ENCODE results near the gene LRRC74B. TPM values are rescaled to one million over a fixed set of nuclear protein-coding genes. Genes with fewer than 3 reads are reported as not detected.

Gene LRRC74B
- total RNA-seq, 2 donors from 2014 or later = not detected

DNA sequence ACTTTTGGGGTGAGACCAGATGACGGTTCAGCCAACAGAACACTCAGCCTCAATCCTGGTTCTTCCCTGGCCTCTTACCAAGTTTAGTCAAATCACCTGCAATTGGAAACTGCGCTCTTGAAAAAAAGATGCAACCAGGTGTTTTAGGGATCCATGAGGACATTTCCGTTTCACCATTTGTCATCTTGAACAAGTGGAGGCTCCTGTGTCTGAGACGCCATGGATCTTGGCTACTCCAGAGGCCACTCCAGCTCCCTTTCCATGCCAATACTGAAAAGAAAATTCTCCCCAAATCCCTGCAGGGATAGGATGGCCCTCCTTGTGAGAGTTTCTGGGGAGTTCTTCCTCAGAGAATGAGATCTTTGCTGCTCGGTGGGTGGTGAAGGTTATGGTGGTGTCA lies 27.7 kb downstream of the LRRC74B start:
- Histone ChIP-seq H3K27me3 (no peaks in the 10 kb centered on the region), H3K4me3 (no peak overlapping the region), H3K9me3 (no peaks in the 10 kb centered on the region), H3K36me3 (no peaks in the 10 kb centered on the region), H3K4me1 (no peaks in the 10 kb centered on the region), H3K27ac (no peak overlapping the region)
- TF ChIP-seq CTCF (IDR thresholded peaks at IDR 0.05) = no peak
- DNase-seq (ENCODE audit: low spot score) = no peak

GRCh38 chr22:21074102-21074715 lies 28.5 kb downstream of the LRRC74B start:
- no peak for TF ChIP-seq CTCF (IDR thresholded peaks at IDR 0.05)
- Histone ChIP-seq H3K27ac (no peak overlapping the region), H3K4me1 (no peaks in the 10 kb centered on the region), H3K36me3 (no peaks in the 10 kb centered on the region), H3K4me3 (no peak overlapping the region), H3K27me3 (no peaks in the 10 kb centered on the region), H3K9me3 (no peaks in the 10 kb centered on the region)
- DNase-seq (ENCODE audit: low spot score) = no peak

DNA sequence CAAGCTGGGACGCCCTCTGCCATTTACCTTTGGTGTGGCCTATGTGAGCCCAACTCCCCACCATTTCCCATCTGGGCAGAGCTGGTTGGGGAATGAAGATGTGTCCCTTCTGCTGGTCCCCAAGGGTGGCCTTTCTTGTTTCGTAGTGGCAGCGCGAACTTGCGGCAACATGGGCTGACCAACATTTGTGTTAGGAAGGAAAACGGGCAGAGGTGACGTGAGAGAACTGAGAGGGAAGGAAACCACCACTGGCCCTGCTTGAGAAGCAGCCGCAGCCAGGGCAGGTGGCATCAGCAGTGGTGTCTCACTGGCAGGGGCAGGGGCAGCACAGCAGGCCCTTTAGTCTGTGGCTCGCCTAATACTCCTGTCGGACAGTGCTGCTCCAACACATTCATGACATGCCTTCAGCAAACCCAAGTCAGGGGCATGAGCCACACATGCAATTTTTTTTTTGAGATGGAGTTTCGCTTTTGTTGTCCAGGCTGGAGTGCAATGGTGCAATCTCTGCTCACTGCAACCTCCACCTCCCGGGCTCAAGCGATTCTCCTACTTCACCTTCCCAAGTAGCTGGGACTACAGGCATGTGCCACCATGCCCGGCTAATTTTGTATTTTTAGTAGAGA lies 29.9 kb downstream of the LRRC74B start:
- H3K27me3 ChIP-seq = no peaks in the 10 kb centered on the region
- no peak for DNase-seq (ENCODE audit: low spot score)
- no peak for TF ChIP-seq CTCF (IDR thresholded peaks at IDR 0.05)
- H3K27ac ChIP-seq = no peak overlapping the region
- H3K4me3 ChIP-seq = no peak overlapping the region
- no peaks in the 10 kb centered on the region for H3K9me3 ChIP-seq
- H3K36me3 ChIP-seq = no peaks in the 10 kb centered on the region
- no peaks in the 10 kb centered on the region for H3K4me1 ChIP-seq

- no peaks in the 10 kb centered on the region for H3K4me1 ChIP-seq
- H3K4me3 ChIP-seq = no peak overlapping the region
- DNase-seq (ENCODE audit: low spot score) = no peak
- H3K36me3 ChIP-seq = no peaks in the 10 kb centered on the region
- no peak for TF ChIP-seq CTCF (IDR thresholded peaks at IDR 0.05)
- H3K27ac ChIP-seq = no peak overlapping the region
- H3K9me3 ChIP-seq = no peaks in the 10 kb centered on the region
- no peaks in the 10 kb centered on the region for H3K27me3 ChIP-seq
Measured at GRCh38 chr22:21076912-21077625, 31.3 kb downstream of the LRRC74B start.

DNA sequence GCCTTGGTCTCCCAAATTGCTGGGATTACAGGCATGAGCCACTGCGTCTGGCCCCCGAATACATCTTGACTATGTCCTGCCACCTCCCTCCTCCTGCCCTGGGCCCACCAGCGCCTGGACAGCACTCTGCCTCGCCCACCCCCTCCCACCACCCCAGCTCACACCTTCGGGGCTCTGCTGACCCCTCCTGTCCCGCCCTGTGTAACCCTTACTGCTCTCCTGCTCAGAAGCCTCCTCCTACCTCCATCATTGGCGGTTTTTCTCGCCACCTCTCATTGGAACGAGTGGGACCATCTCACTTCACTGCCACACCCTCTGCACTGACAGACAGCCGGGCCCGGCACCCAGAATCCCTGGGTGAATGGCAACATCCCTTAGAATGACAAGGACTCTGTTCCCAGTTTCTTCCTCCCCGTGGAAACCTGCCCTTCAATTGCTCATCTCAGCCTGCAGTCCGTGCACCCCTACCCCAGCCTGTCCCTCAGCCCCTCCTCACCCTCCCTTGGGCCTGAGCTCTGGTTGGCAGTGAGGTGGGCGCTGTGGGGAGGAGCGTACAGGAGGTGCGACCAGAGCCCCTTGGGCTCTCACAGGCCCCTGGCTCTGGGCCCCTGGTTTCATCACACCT lies 32.2 kb downstream of the LRRC74B start:
- no peaks in the 10 kb centered on the region for H3K36me3 ChIP-seq
- no peak overlapping the region for H3K4me3 ChIP-seq
- no peaks in the 10 kb centered on the region for H3K9me3 ChIP-seq
- no peak overlapping the region for H3K27ac ChIP-seq
- no peak for TF ChIP-seq CTCF (IDR thresholded peaks at IDR 0.05)
- H3K4me1 ChIP-seq = no peaks in the 10 kb centered on the region
- H3K27me3 ChIP-seq = no peaks in the 10 kb centered on the region
- no peak for DNase-seq (ENCODE audit: low spot score)
